SKM-1 treated with dmso at 0.1 percent for 144 hours (cell line): Measurements from ENCODE around the gene TDO2.
"Not testable (repeated sequence)": the region's sequence is repeated elsewhere in the genome, so short reads cannot be mapped to it uniquely, and the experiment has no call there.

Experiments used
- DNase-seq: peaks from one replicate; lab custom pipeline; 2025; ENCODE audit not compliant: unreplicated experiment; lab: John Stamatoyannopoulos, UW

Gene TDO2

GRCh38 chr4:155903453-155903852, at the start of gene TDO2:
TSS of gene TDO2 (plus strand) at chr4:155903696. CDS start at chr4:155903759, 63 bp downstream.
- DNase-seq = no peak

GRCh38 chr4:155854582-155855226, 48.8 kb upstream of the TDO2 start:
- no peak for DNase-seq

- DNase-seq = no peak
Observed at GRCh38 chr4:155855897-155856296, 47.6 kb upstream of the TDO2 start.

GRCh38 chr4:155866177-155866576, 37.3 kb upstream of the TDO2 start, which contains the start of gene ASIC5:
TSS of gene ASIC5 (minus strand) at chr4:155866277. CDS start at chr4:155866226, 51 bp downstream.
- DNase-seq = no peak

- DNase-seq = no peak
Observed at GRCh38 chr4:155875878-155876277, 27.6 kb upstream of the TDO2 start.

- DNase-seq = no peak
Observed at GRCh38 chr4:155877971-155878370, 25.5 kb upstream of the TDO2 start.

GRCh38 chr4:155878611-155879010, 24.9 kb upstream of the TDO2 start:
- DNase-seq = no peak

- DNase-seq = no peak
Observed at GRCh38 chr4:155879767-155880166, 23.7 kb upstream of the TDO2 start.

GRCh38 chr4:155881555-155881954, 21.9 kb upstream of the TDO2 start:
- no peak for DNase-seq

GRCh38 chr4:155883895-155884294, 19.6 kb upstream of the TDO2 start:
- no peak for DNase-seq

GRCh38 chr4:155885666-155886065, 17.8 kb upstream of the TDO2 start:
- DNase-seq = no peak

- no peak for DNase-seq
Observed at GRCh38 chr4:155887045-155887444, 16.5 kb upstream of the TDO2 start.

- DNase-seq = no peak
Observed at GRCh38 chr4:155887847-155888570, 15.5 kb upstream of the TDO2 start.

GRCh38 chr4:155889031-155889793, 14.3 kb upstream of the TDO2 start:
- DNase-seq = peak; percentile 94

GRCh38 chr4:155889946-155890345, 13.6 kb upstream of the TDO2 start:
- DNase-seq = no peak

- DNase-seq = no peak
Observed at GRCh38 chr4:155891058-155891457, 12.4 kb upstream of the TDO2 start.

GRCh38 chr4:155898371-155898770, 5.1 kb upstream of the TDO2 start:
- DNase-seq = not testable (repeated sequence)

GRCh38 chr4:155899891-155900290, 3.6 kb upstream of the TDO2 start:
- no peak for DNase-seq

GRCh38 chr4:155900381-155900780, 3.1 kb upstream of the TDO2 start:
- no peak for DNase-seq

- no peak for DNase-seq
Observed at GRCh38 chr4:155901013-155901412, 2.5 kb upstream of the TDO2 start.

- DNase-seq = no peak
Observed at GRCh38 chr4:155904331-155904730, 835 bp downstream of the TDO2 start.
